A673 (cell line): Measurements from ENCODE around the gene NDUFS3. TPM values are rescaled to one million over a fixed set of nuclear protein-coding genes. Genes with fewer than 3 reads are reported as not detected.
A peak's percentile ranks its signal among the peaks of the same experiment; 100 is the strongest.

Source experiments
- BruUV-seq: library from RNA; stranded (reverse); fragments of 400-500 nt; replicated peaks from 2 replicates; lab custom pipeline; 2021; lab: Mats Ljungman, UMichigan
- CTCF ChIA-PET: fragments of 300-600 bp; sonication (Branson Sonifier 250); formaldehyde crosslinking; loops from one replicate; lab custom pipeline; 2022; ENCODE audit warnings: antibody characterized with exemption; lab: Charles Lee
- POLR2A ChIA-PET: fragments of 300-600 bp; sonication (Branson Sonifier 250); formaldehyde crosslinking; loops from one replicate; lab custom pipeline; 2022; ENCODE audit warnings: antibody characterized with exemption; ENCODE audit not compliant: low non-redundant PET; lab: Charles Lee
- DNase-seq: peaks from one replicate; pipeline ENCODE4 v3.0.0-alpha.2; 2015; ENCODE audit warnings: low spot score
- H3K27ac ChIP-seq: fragments of 200-600 bp; sonication (generic); 2 replicates; pipeline ENCODE4 v1.5.1; 2016; ENCODE audit warnings: mixed run types, low read depth, mild to moderate bottlenecking, mixed read lengths, antibody characterized with exemption, low read length; ENCODE audit not compliant: poor library complexity, severe bottlenecking
- H3K27me3 ChIP-seq: fragments of 200-600 bp; sonication (generic); replicated peaks from 2 replicates; pipeline ENCODE4 v1.6.1; 2017; ENCODE audit warnings: mixed run types, low read depth, mild to moderate bottlenecking, mixed read lengths, antibody characterized with exemption, low read length; ENCODE audit not compliant: insufficient read depth, poor library complexity
- H3K36me3 ChIP-seq: fragments of 200-600 bp; sonication (generic); 2 replicates; pipeline ENCODE4 v1.6.1; 2016; ENCODE audit warnings: mixed run types, mild to moderate bottlenecking, mixed read lengths, antibody characterized with exemption, low read length; ENCODE audit not compliant: insufficient read depth, poor library complexity, severe bottlenecking
- H3K4me1 ChIP-seq: fragments of 200-600 bp; sonication (generic); 2 replicates; pipeline ENCODE4 v1.6.1; 2017; ENCODE audit warnings: mixed run types, mild to moderate bottlenecking, mixed read lengths, antibody characterized with exemption, low read length; ENCODE audit not compliant: insufficient read depth, poor library complexity, severe bottlenecking
- H3K4me3 ChIP-seq: fragments of 200-600 bp; sonication (generic); 2 replicates; pipeline ENCODE4 v1.5.1; 2016; ENCODE audit warnings: low read depth, mixed run types, mild to moderate bottlenecking, mixed read lengths, low read length; ENCODE audit not compliant: poor library complexity, severe bottlenecking
- H3K9me3 ChIP-seq: fragments of 200-600 bp; sonication (generic); 2 replicates; pipeline ENCODE4 v1.6.1; 2016; ENCODE audit warnings: mixed run types, low read depth, mild to moderate bottlenecking, mixed read lengths, antibody characterized with exemption, low read length; ENCODE audit not compliant: poor library complexity, severe bottlenecking
- CTCF ChIP-seq: fragments of 300-800, 200-600 bp; sonication (generic); conservative IDR thresholded peaks from 2 replicates; pipeline ENCODE4 v1.5.1; 2017; ENCODE audit warnings: low read depth, mild to moderate bottlenecking, antibody characterized with exemption, low read length, moderate library complexity, mixed read lengths
- EZH2 ChIP-seq: fragments of 200-600 bp; sonication (generic); IDR thresholded peaks from 2 replicates; pipeline ENCODE4 v1.6.1; 2017; ENCODE audit warnings: borderline replicate concordance, low read depth, mild to moderate bottlenecking, mixed read lengths, antibody characterized with exemption, low read length; ENCODE audit not compliant: poor library complexity, severe bottlenecking
- intact Hi-C: fragments of 100-400 bp; cut with micrococcal nuclease; formaldehyde crosslinking; loops from one replicate; pipeline ENCODE4 v1.10.0; 2022; ENCODE audit not compliant: unreplicated experiment
- total RNA-seq: library from RNA; stranded (reverse); gene quantifications from 2 replicates; pipeline ENCODE4 v1.2.3, GENCODE V29; 2021

Gene NDUFS3
- total RNA-seq, 1 experiment from 2014 or later, result 444 TPM

DNA sequence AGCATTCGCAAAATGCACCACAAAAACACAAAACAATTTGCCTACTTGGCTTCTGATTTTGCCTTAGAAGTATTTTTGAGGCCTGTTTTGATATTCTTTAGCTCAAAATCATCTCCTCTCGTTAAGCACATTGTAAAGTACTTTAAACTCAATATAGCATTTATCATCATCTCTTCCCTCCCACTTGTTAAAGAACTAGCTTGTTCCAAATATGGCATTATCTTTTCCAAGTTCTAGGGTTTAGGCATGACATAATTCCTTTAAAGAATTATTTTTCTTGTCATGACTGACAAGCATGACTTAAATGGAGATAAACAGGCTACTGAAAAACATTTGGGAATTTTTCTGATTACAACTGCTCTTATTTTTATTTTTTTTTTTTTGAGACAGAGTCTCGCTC is 47.2 kb upstream of the NDUFS3 start:
- H3K4me1 ChIP-seq, result peaks cover 37% of the 10 kb centered on the region
- H3K27ac ChIP-seq, result no peak overlapping the region
- no peak for DNase-seq
- CTCF ChIA-PET, result no interaction called here
- no peaks in the 10 kb centered on the region for H3K9me3 ChIP-seq
- BruUV-seq, result TSS peak; percentile 20
- no peak overlapping the region for H3K4me3 ChIP-seq
- POLR2A ChIA-PET, result interaction anchor here (0.7 kb wide), 1 partner anchor 13 kb away, joined by 4 read pairs; no protein-coding TSS in a partner anchor
- intact Hi-C loops, result no loop called here
- H3K27me3 ChIP-seq, result no peaks in the 10 kb centered on the region
- no peaks in the 10 kb centered on the region for H3K36me3 ChIP-seq
- TF ChIP-seq EZH2, result no peak
- no peak for TF ChIP-seq CTCF

GRCh38 chr11:47532597-47533213 is 46.2 kb upstream of the NDUFS3 start:
- Histone ChIP-seq H3K36me3 (no peaks in the 10 kb centered on the region), H3K4me1 (peaks cover 47% of the 10 kb centered on the region), H3K27ac (no peak overlapping the region), H3K4me3 (no peak overlapping the region), H3K27me3 (no peaks in the 10 kb centered on the region), H3K9me3 (no peaks in the 10 kb centered on the region)
- TF ChIP-seq CTCF, result no peak
- BruUV-seq, result no TSS peak
- CTCF ChIA-PET, result interaction anchor here (0.6 to 0.7 kb wide), 2 partner anchors 19 to 78 kb away, joined by 3 read pairs; no protein-coding TSS in a partner anchor
- intact Hi-C loops, result no loop called here
- peak; percentile 69 for DNase-seq
- POLR2A ChIA-PET, result no interaction called here

DNA sequence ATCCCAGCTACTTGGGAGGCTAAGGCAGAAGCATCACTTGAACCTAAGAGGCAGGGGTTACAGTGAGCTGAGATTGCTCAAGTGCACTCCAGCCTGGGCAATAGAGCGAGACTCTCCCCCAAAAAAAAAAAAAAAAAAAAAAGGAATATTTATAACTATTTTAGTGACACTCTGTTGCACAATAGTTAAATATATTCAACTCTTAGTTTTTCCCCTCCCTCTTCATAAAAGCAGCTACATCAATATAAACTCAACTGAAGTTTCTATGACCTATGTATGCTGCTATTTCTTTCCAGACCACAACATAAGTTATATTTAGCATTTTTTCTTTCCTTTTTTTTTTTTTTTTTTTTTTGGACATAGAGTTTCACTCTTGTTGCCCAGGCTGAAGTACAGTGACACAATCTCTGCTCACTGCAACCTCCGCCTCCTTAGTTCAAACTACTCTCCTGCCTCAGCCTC is 45.2 kb upstream of the NDUFS3 start:
- Histone ChIP-seq H3K36me3 (no peaks in the 10 kb centered on the region), H3K27ac (peak overlapping the region; percentile 8), H3K4me3 (no peak overlapping the region), H3K27me3 (no peaks in the 10 kb centered on the region), H3K4me1 (peaks cover 55% of the 10 kb centered on the region), H3K9me3 (no peaks in the 10 kb centered on the region)
- no peak for DNase-seq
- POLR2A ChIA-PET, result no interaction called here
- no TSS peak for BruUV-seq
- intact Hi-C loops, result no loop called here
- CTCF ChIA-PET, result interaction anchor here (0.6 kb wide), 1 partner anchor 13 kb away, joined by 10 read pairs; no protein-coding TSS in a partner anchor
- no peak for TF ChIP-seq CTCF
- TF ChIP-seq EZH2, result no peak
